B cell (primary cell): ENCODE results near the gene ARID3B. TPM values are rescaled to one million over a fixed set of nuclear protein-coding genes. Genes with fewer than 3 reads are reported as not detected.
A peak's percentile ranks its signal among the peaks of the same experiment; 100 is the strongest.

Experiments
- ATAC-seq: fragments of 200-7000 bp; cut with Tn5 transposase; one replicate; pipeline ENCODE4 v1.10.0; 2021; ENCODE audit warnings: low read depth, mild to moderate bottlenecking, moderate number of reproducible peaks, moderate library complexity
- CTCF ChIA-PET: fragments of 350-600 bp; sonication (Branson Sonifier 250); formaldehyde crosslinking; loops from one replicate; lab custom pipeline; 2021; ENCODE audit warnings: antibody characterized with exemption, inconsistent platforms; lab: Charles Lee
- POLR2A ChIA-PET: fragments of 350-600 bp; sonication (Branson Sonifier 250); formaldehyde crosslinking; loops from one replicate; lab custom pipeline; 2021; ENCODE audit warnings: antibody characterized with exemption; lab: Charles Lee
- DNase-seq: peaks from one replicate; pipeline ENCODE4 v3.0.0; 2013
- H2AFZ ChIP-seq: 2 replicates; pipeline ENCODE4 v1.6.1; 2012; ENCODE audit warnings: mild to moderate bottlenecking, low read depth, low read length; ENCODE audit not compliant: insufficient read depth, poor library complexity, severe bottlenecking
- H3K27ac ChIP-seq, 2 donors: 1 replicate in 1 of 2; 2 replicates in 1 of 2; pipeline ENCODE4 v1.5.1; 2012 to 2013; ENCODE audit warnings: low read length in 2 of 2, mild to moderate bottlenecking in 2 of 2, moderate library complexity in 1 of 2
- H3K27me3 ChIP-seq, 4 experiments: fragments of 200-600 bp in 1 of 4; sonication (generic) in 1 of 4; replicated peaks in 1 of 4; 1 replicate in 2 of 4; 2 replicates in 2 of 4; pipeline versions ENCODE4 v1.6.1 to v1.7.0; 2013 to 2016; ENCODE audit warnings: low read length in 3 of 4, mild to moderate bottlenecking in 2 of 4, mixed read lengths in 1 of 4, moderate library complexity in 1 of 4; ENCODE audit not compliant: insufficient read depth in 4 of 4, control insufficient read depth in 3 of 4; ENCODE audit errors: control extremely low read depth in 1 of 4
- H3K36me3 ChIP-seq, 2 experiments: replicated peaks in 1 of 2; 1 replicate in 1 of 2; 2 replicates in 1 of 2; pipeline versions ENCODE4 v1.6.1 to v1.7.1; 2013; ENCODE audit warnings: low read length in 1 of 2; ENCODE audit not compliant: insufficient read depth in 2 of 2, control insufficient read depth in 1 of 2; ENCODE audit errors: control extremely low read depth in 1 of 2, extremely low read depth in 1 of 2
- H3K4me1 ChIP-seq, 2 donors: fragments of 200-600 bp in 1 of 2; sonication (generic) in 1 of 2; 1 replicate in 1 of 2; 2 replicates in 1 of 2; pipeline versions ENCODE4 v1.5.1 to v1.6.1; 2013 to 2017; ENCODE audit warnings: low read length in 2 of 2; ENCODE audit not compliant: control insufficient read depth in 2 of 2, insufficient read depth in 2 of 2
- H3K4me2 ChIP-seq: replicated peaks from 2 replicates; pipeline ENCODE3; 2012; ENCODE audit warnings: mild to moderate bottlenecking, low read depth, low read length; ENCODE audit not compliant: poor library complexity, severe bottlenecking
- H3K4me3 ChIP-seq, 5 experiments: fragments of 200-600 bp in 1 of 5; sonication (generic) in 1 of 5; 1 replicate in 3 of 5; 2 replicates in 2 of 5; pipeline versions ENCODE4 v1.5.1 to v1.7.0; 2011 to 2016; ENCODE audit warnings: low read length in 4 of 5, mild to moderate bottlenecking in 4 of 5, low read depth in 2 of 5, control low read depth in 1 of 5, moderate library complexity in 1 of 5; ENCODE audit not compliant: insufficient read depth in 1 of 5; ENCODE audit errors: control extremely low read depth in 1 of 5, extremely low read depth in 1 of 5
- H3K79me2 ChIP-seq: fragments of 200-600 bp; sonication (generic); one replicate; pipeline ENCODE4 v1.6.0; 2016; ENCODE audit warnings: low read length; ENCODE audit not compliant: control insufficient read depth, insufficient read depth
- H3K9ac ChIP-seq: fragments of 200-600 bp; sonication (generic); 2 replicates; pipeline ENCODE4 v1.6.1; 2017; ENCODE audit warnings: mild to moderate bottlenecking, low read length, moderate library complexity
- H3K9me3 ChIP-seq, 3 donors: one replicate each; pipeline versions ENCODE4 v1.6.1 to v1.7.1; 2013; ENCODE audit warnings: low read length in 2 of 3; ENCODE audit not compliant: control insufficient read depth in 2 of 3, insufficient read depth in 1 of 3; ENCODE audit errors: control extremely low read depth in 1 of 3
- H4K20me1 ChIP-seq: 2 replicates; pipeline ENCODE4 v1.6.0; 2012; ENCODE audit warnings: mild to moderate bottlenecking, low read length; ENCODE audit not compliant: insufficient read depth, control insufficient read depth, poor library complexity, severe bottlenecking
- H3K27ac Mint-ChIP-seq: one replicate; pipeline ENCODE4 v1.8.0; 2021; ENCODE audit warnings: mixed read lengths
- H3K27me3 Mint-ChIP-seq: one replicate; pipeline ENCODE4 v1.8.0; 2021; ENCODE audit warnings: mixed read lengths
- H3K4me1 Mint-ChIP-seq: one replicate; pipeline ENCODE4 v1.8.0; 2021; ENCODE audit warnings: mixed read lengths
- H3K4me3 Mint-ChIP-seq: one replicate; pipeline ENCODE4 v1.8.0; 2021; ENCODE audit warnings: mixed read lengths
- H3K9me3 Mint-ChIP-seq: one replicate; pipeline ENCODE4 v1.8.0; 2022; ENCODE audit warnings: mixed read lengths; ENCODE audit not compliant: insufficient read depth
- CTCF ChIP-seq: fragments of 200-600 bp; IDR thresholded peaks from one replicate; pipeline ENCODE4 v1.8.0; 2022; ENCODE audit warnings: antibody characterized with exemption, mild to moderate bottlenecking
- EZH2 ChIP-seq: IDR thresholded peaks from 2 replicates; pipeline ENCODE4 v1.6.1; 2012; ENCODE audit warnings: borderline replicate concordance, low read depth, mild to moderate bottlenecking, moderate library complexity, low read length; ENCODE audit not compliant: insufficient read depth, poor library complexity, severe bottlenecking
- WGBS: methylation state at CpG from one replicate; pipeline ENCODE4 v1.1.5; 2013; ENCODE audit warnings: missing lambda C conversion rate; ENCODE audit not compliant: insufficient coverage; 5-methylcytosine and 5-hydroxymethylcytosine counted together
- intact Hi-C: fragments of 100-400 bp; cut with micrococcal nuclease; formaldehyde crosslinking; loops from one replicate; pipeline ENCODE4 v1.10.0; 2022
- polyA plus RNA-seq: library from polyadenylated mRNA; depleted of rRNA; stranded (reverse); fragments of >200 nt; gene quantifications from 2 replicates; pipeline ENCODE4 v1.2.3, GENCODE V29; 2012
- total RNA-seq, 2 donors: library from RNA; stranded (reverse); fragments of 120-200 nt in 1 of 2; gene quantifications; 1 replicate in 1 of 2; 2 replicates in 1 of 2; pipeline versions ENCODE4 v1.2.3 to v1.2.4, GENCODE V29; 2013 to 2022

Gene ARID3B
- total and polyA plus RNA-seq, 2 donors (not counting 1 experiment from before 2014, with no cell fraction given), result 23.0 to 31.0 TPM

DNA sequence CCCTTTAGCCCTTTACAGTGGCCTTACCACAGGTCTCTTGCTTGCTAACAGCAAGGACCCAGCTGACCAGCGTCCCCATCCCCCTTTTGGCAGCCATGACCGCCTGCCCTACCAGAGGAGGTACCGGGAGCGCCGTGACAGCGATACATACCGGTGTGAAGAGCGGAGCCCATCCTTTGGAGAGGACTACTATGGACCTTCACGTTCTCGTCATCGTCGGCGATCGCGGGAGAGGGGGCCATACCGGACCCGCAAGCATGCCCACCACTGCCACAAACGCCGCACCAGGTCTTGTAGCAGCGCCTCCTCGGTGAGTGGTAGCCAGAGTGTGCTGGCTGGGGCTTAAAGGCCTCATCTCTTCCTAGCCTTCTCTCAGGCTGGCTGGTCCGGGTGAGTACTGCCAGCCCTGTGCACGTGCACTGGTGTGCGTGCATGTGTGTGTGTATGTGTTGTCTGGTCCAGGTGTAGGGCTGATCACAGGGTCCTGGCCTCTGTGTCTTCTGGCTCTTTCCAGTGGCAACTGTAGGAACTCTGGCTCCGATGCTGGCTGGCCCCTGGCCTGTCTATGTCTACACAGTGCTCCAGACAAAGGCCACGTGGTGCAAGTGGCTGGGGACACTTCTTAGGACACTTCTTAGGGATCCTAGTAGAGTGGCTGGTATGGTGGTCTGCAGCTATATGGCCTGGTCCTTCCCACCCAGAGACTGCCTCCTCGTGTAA is 79.1 kb downstream of the ARID3B start:
- Histone ChIP-seq H3K27ac (no peak overlapping the region), H4K20me1 (peaks cover 90% of the 10 kb centered on the region), H2AFZ (no peak overlapping the region), H3K27me3 (no peaks in the 10 kb centered on the region), H3K79me2 (peaks cover 87% of the 10 kb centered on the region), H3K9me3 (no peaks in the 10 kb centered on the region), H3K4me2 (no peak overlapping the region), H3K4me1 (peaks cover 14 to 40% of the 10 kb centered on the region in 2 donors), H3K36me3 (peaks cover 1 to 67% of the 10 kb centered on the region in 2 experiments), H3K4me3 (no peak overlapping the region), H3K9ac (no peak overlapping the region)
- POLR2A ChIA-PET, result no interaction called here
- peaks cover 36% of the 10 kb centered on the region for H3K4me1 Mint-ChIP-seq
- DNase-seq (no peak), ATAC-seq (no peak)
- 95% methylated on average over 27 of the region's 27 CpGs for WGBS
- TF ChIP-seq EZH2, result no peak
- CTCF ChIA-PET, result interaction anchor here (2.6 to 17.8 kb wide), 2 partner anchors 13 to 79 kb away, joined by 8 to 371 read pairs; partner anchors contain the start of gene ARID3B
- intact Hi-C loops, result loop anchor here (5.0 kb wide), 2 partner anchors 402 to 832 kb away; partner anchors contain the start of genes PPCDC and SIN3A
- no peaks in the 10 kb centered on the region for H3K27me3 Mint-ChIP-seq
- H3K4me3 Mint-ChIP-seq, result no peak overlapping the region
- H3K27ac Mint-ChIP-seq, result no peak overlapping the region
- H3K9me3 Mint-ChIP-seq, result no peaks in the 10 kb centered on the region

DNA sequence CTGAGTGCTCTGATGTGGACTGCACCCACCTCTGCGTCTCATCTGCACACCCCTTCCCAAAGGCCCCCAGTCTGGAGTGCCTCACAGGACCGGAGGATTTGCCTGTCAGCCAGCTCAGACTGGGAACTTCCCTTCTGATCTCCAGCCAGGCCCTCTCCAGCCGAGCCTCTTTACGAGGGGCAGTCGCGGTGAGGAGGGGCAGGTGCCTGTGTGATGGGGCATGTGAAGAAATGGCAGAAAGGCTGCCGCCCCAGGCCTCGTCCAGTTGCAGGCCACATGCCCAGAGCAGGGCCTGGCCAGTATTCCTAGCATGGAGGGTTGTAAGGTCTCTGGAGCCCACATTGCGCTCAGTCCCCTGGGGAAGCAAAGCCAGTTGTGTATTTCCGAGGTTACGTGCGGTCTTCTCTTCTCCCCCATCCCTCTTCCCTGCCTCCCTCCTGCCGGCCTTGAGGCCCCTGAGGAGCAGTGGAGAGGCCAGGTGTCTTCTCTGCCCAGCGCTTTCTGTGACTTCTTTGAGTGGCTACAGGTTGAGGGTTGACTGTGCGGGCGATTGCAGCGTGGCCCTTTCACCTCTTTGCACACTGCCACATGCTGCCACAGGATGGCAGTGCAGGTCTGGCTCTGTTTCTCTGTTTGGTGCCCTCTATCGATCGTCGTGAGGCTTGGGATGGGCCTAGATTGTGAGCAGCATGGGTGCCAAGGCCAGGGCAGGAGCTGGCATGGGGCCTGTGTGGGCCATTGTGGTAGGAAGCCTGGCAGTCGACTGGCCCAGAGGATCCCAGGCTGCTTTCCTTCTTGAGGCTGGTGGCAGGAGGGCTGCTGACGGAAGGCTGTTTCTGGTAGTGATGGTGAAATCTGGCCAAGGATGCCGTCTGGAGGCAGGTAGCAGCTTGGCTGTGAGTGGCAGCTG is 79.9 kb downstream of the ARID3B start:
- Histone ChIP-seq H3K9ac (no peak overlapping the region), H3K9me3 (no peaks in the 10 kb centered on the region), H3K79me2 (peaks cover 79% of the 10 kb centered on the region), H3K27ac (no peak overlapping the region), H3K27me3 (no peaks in the 10 kb centered on the region), H2AFZ (no peak overlapping the region), H3K4me3 (no peak overlapping the region), H3K4me2 (no peak overlapping the region), H3K4me1 (peaks cover 15 to 46% of the 10 kb centered on the region in 2 donors), H4K20me1 (peaks cover 91% of the 10 kb centered on the region), H3K36me3 (peaks cover 1 to 75% of the 10 kb centered on the region in 2 experiments)
- 61% methylated on average over 15 of the region's 23 CpGs for WGBS
- CTCF ChIA-PET, result interaction anchor here (0.5 to 23.4 kb wide), 15 partner anchors 12 to 330 kb away, joined by 3 to 596 read pairs (median 3); partner anchors contain the start of genes ARID3B and CSK
- no peaks in the 10 kb centered on the region for H3K9me3 Mint-ChIP-seq
- peak overlapping the region; percentile 81 for H3K27ac Mint-ChIP-seq
- peak overlapping the region; percentile 50 for H3K4me3 Mint-ChIP-seq
- intact Hi-C loops, result loop anchor here (1.0 kb wide), 1 partner anchor 11 kb away; no protein-coding TSS in a partner anchor
- POLR2A ChIA-PET, result no interaction called here
- ATAC-seq (peak; percentile 95), DNase-seq (peak; percentile 84)
- H3K27me3 Mint-ChIP-seq, result no peaks in the 10 kb centered on the region
- peak; percentile 94 for TF ChIP-seq CTCF
- no peak for TF ChIP-seq EZH2
- H3K4me1 Mint-ChIP-seq, result peaks cover 39% of the 10 kb centered on the region
